Adipocyte (in vitro differentiated cells): ENCODE results near the gene BCCIP.

Source experiments
- DNase-seq: peaks from one replicate; pipeline ENCODE4 v3.0.0-alpha.2; 2015; ENCODE audit warnings: low read depth
- H3K27me3 ChIP-seq: replicated peaks from 2 replicates; pipeline ENCODE4 v1.7.0; 2013; ENCODE audit warnings: mild to moderate bottlenecking, low read length, moderate library complexity; ENCODE audit not compliant: control insufficient read depth, insufficient read depth
- H3K36me3 ChIP-seq: 2 replicates; pipeline ENCODE4 v1.7.0; 2013; ENCODE audit warnings: low read length, mild to moderate bottlenecking, moderate library complexity; ENCODE audit not compliant: control insufficient read depth, insufficient read depth, severe bottlenecking
- H3K4me1 ChIP-seq: 2 replicates; pipeline ENCODE4 v1.7.0; 2013; ENCODE audit warnings: mild to moderate bottlenecking, low read length, moderate library complexity; ENCODE audit not compliant: control insufficient read depth, insufficient read depth
- H3K4me3 ChIP-seq: 2 replicates; pipeline ENCODE4 v1.7.0; 2013; ENCODE audit warnings: mild to moderate bottlenecking, low read length, moderate library complexity
- H3K9ac ChIP-seq: 2 replicates; pipeline ENCODE4 v1.7.0; 2013; ENCODE audit warnings: mild to moderate bottlenecking, low read length, moderate library complexity
- H3K9me3 ChIP-seq: 2 replicates; pipeline ENCODE4 v1.7.0; 2013; ENCODE audit warnings: mild to moderate bottlenecking, low read length, moderate library complexity; ENCODE audit not compliant: control insufficient read depth

BCCIP gene

GRCh38 chr10:125848371-125848770 is 25.0 kb downstream of the BCCIP start:
- H3K36me3 ChIP-seq: peaks cover 50% of the 10 kb centered on the region
- H3K27me3 ChIP-seq: no peaks in the 10 kb centered on the region
- no peaks in the 10 kb centered on the region for H3K9me3 ChIP-seq
- H3K9ac ChIP-seq: no peak overlapping the region
- no peak overlapping the region for H3K4me3 ChIP-seq
- DNase-seq: no peak
- H3K4me1 ChIP-seq: peaks cover 27% of the 10 kb centered on the region

DNA sequence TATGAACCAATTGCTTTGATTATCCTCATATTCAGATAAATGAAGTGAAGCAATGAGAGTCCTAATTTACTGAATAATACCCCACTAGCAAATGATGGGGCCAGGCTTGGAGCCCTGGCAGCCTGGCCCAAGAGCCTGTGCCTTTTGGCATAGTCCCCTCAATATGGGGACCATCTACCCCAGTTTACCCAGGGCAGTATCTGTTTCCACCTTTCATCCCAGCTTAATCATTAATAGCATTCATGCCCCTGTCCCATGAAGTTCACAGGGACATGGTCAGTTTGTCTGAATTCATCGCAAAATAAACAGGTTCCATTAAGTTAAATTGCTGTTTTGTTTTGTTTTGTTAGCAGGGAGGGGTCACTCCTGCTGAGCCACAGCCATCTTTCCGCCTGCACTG is 25.5 kb downstream of the BCCIP start:
- Histone ChIP-seq H3K9me3 (no peaks in the 10 kb centered on the region), H3K27me3 (no peaks in the 10 kb centered on the region), H3K4me3 (no peak overlapping the region), H3K4me1 (peaks cover 27% of the 10 kb centered on the region), H3K36me3 (peaks cover 54% of the 10 kb centered on the region), H3K9ac (no peak overlapping the region)
- DNase-seq: no peak

DNA sequence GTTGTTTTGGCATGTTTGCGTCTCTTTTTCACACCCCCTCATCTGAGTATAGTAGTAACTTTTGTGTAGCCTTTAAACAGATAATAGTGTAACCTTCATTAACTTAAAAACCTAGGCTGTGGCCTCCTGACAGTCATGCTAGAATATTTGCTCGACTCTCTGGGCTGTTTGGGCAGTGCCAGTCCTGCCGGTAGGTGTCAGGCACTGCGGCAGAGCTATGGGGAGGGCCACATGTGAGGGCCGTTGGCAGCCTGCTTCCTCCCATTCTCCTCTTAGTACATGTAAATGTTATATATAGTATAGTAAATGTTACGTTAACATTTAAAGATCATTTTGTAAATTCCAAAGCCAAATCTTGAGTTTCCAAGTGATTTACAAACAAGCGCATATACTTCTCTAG is 26.1 kb downstream of the BCCIP start:
- peaks cover 23% of the 10 kb centered on the region for H3K4me1 ChIP-seq
- H3K9me3 ChIP-seq: no peaks in the 10 kb centered on the region
- DNase-seq: no peak
- no peak overlapping the region for H3K9ac ChIP-seq
- H3K27me3 ChIP-seq: no peaks in the 10 kb centered on the region
- H3K4me3 ChIP-seq: no peak overlapping the region
- peaks cover 57% of the 10 kb centered on the region for H3K36me3 ChIP-seq

DNA sequence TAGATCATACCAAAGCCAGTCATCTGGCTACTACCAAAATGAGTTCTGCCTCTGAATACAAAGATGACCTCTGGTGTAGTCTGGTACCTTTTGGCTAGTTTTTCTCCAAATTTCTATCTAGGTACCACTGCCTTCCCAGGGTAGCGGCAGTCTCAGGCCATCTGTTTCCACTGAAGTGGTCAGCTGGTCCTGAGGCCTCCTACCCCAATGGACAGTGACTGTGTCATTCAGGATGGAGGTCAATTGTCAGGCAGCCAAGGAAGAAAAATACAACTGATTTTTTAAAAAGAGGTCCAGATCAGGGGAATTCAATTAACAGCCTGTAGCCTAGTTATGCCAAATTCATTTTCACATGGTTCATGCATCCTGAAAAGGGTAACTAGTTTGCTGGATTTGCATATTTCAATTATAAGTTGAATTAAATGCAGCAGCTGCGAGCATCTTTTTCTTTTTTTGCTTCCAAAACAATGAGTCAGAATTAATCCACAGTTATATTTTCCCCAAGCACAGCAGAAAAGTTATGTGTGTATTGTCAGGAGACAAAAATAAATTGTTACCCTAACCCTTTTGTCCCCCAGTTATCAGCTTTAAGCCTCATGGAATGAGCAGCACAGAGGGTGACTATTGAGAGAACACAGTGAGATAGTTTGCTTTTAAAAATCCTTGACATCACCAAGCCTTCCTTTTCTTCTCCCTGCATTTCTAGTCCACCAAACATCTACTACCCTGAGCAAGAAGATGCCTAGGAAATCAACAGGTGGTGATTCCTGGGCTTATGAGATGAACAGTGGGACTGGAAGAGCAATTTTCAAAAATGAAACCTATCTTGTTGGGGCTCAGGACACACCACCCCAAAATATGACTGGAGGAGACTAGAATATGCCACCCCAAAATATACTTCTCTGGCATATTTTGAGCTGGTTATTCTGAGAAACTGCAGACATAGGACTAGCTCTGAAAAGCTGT is 27.7 kb downstream of the BCCIP start:
- Histone ChIP-seq H3K4me1 (peaks cover 10% of the 10 kb centered on the region), H3K36me3 (peaks cover 60% of the 10 kb centered on the region), H3K9me3 (no peaks in the 10 kb centered on the region), H3K4me3 (no peak overlapping the region), H3K27me3 (no peaks in the 10 kb centered on the region), H3K9ac (peak overlapping the region; percentile 2)
- DNase-seq: no peak

DNA sequence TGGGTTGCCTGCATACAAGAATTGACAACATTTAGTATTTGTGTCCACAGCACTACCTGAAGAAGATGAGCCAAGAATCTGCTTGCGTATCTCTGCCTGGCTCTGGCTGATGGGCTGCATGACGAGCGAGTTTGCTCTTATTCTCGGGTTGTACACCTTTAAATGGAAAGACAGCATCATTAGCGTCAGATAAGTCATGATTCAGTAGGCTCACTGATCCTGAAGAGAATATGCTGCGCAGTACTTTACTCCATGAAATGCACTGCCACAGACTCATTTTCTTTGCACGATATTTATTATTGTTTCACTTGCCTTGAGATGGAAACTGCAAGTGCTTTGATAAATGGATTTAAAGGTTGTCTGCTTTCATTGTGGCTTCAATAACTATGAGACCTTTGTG is 29.1 kb downstream of the BCCIP start:
- H3K27me3 ChIP-seq: no peaks in the 10 kb centered on the region
- peaks cover 10% of the 10 kb centered on the region for H3K4me1 ChIP-seq
- H3K36me3 ChIP-seq: peaks cover 56% of the 10 kb centered on the region
- no peak overlapping the region for H3K9ac ChIP-seq
- no peak for DNase-seq
- no peak overlapping the region for H3K4me3 ChIP-seq
- no peaks in the 10 kb centered on the region for H3K9me3 ChIP-seq

GRCh38 chr10:125857185-125857760 is 33.9 kb downstream of the BCCIP start:
- no peak overlapping the region for H3K9ac ChIP-seq
- peak; percentile 44 for DNase-seq
- H3K9me3 ChIP-seq: no peaks in the 10 kb centered on the region
- H3K4me1 ChIP-seq: no peaks in the 10 kb centered on the region
- H3K27me3 ChIP-seq: no peaks in the 10 kb centered on the region
- no peak overlapping the region for H3K4me3 ChIP-seq
- H3K36me3 ChIP-seq: peaks cover 54% of the 10 kb centered on the region

GRCh38 chr10:125859128-125859817 is 35.9 kb downstream of the BCCIP start:
- no peak for DNase-seq
- no peak overlapping the region for H3K4me3 ChIP-seq
- H3K4me1 ChIP-seq: no peaks in the 10 kb centered on the region
- no peak overlapping the region for H3K9ac ChIP-seq
- peaks cover 49% of the 10 kb centered on the region for H3K36me3 ChIP-seq
- no peaks in the 10 kb centered on the region for H3K9me3 ChIP-seq
- H3K27me3 ChIP-seq: no peaks in the 10 kb centered on the region

- H3K9ac ChIP-seq: no peak overlapping the region
- no peaks in the 10 kb centered on the region for H3K9me3 ChIP-seq
- H3K4me3 ChIP-seq: no peak overlapping the region
- peaks cover 45% of the 10 kb centered on the region for H3K36me3 ChIP-seq
- no peaks in the 10 kb centered on the region for H3K27me3 ChIP-seq
- DNase-seq: no peak
- H3K4me1 ChIP-seq: no peaks in the 10 kb centered on the region
Observed at GRCh38 chr10:125865120-125865519, 41.8 kb downstream of the BCCIP start.

DNA sequence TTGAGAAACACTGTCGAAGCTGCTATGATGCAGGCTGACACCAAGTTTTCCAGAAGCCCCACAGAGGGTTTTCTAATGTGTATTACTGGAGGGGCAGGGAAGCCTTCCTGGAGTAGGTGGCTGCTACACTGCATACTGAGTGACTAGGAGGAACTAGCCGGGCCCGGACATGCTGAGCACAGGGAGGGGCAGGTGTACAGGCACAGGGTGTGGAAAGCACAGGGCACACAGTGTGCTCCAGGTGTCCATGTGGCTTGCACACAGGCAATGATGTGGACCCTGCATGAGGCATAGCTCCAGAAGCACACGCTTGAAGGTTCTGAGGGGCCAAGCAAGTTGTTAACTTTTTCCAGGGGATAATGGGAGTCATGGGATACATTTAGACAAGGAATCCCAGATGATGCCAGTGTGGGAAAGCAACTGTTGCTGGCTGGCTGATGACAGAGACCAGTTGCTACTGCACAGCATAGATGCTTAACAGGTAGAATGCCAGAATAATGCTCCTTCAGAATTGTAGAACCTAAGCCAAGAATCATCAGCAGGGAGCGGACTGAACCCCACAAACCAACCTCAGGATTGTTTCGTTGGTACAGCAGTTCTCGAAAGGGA is 43.2 kb downstream of the BCCIP start:
- peaks cover 7% of the 10 kb centered on the region for H3K4me1 ChIP-seq
- DNase-seq: no peak
- H3K4me3 ChIP-seq: no peak overlapping the region
- H3K27me3 ChIP-seq: no peaks in the 10 kb centered on the region
- no peak overlapping the region for H3K9ac ChIP-seq
- H3K36me3 ChIP-seq: peaks cover 43% of the 10 kb centered on the region
- H3K9me3 ChIP-seq: no peaks in the 10 kb centered on the region

- H3K36me3 ChIP-seq: peaks cover 32% of the 10 kb centered on the region
- peak; percentile 68 for DNase-seq
Observed at GRCh38 chr10:125868372-125868975, 45.1 kb downstream of the BCCIP start.

More at GRCh38 chr10:125868372-125868975, 45.1 kb downstream of the BCCIP start:
- peaks cover 21% of the 10 kb centered on the region for H3K4me1 ChIP-seq
- no peaks in the 10 kb centered on the region for H3K9me3 ChIP-seq
- H3K27me3 ChIP-seq: no peaks in the 10 kb centered on the region
- no peak overlapping the region for H3K9ac ChIP-seq
- H3K4me3 ChIP-seq: no peak overlapping the region
